ENCODE measurements around the gene NAA60.

The NAA60 gene

GRCh38 chr16:3484318-3485096 is 41.0 kb downstream of the NAA60 start:
- TF ChIP-seq, protein P1, sequence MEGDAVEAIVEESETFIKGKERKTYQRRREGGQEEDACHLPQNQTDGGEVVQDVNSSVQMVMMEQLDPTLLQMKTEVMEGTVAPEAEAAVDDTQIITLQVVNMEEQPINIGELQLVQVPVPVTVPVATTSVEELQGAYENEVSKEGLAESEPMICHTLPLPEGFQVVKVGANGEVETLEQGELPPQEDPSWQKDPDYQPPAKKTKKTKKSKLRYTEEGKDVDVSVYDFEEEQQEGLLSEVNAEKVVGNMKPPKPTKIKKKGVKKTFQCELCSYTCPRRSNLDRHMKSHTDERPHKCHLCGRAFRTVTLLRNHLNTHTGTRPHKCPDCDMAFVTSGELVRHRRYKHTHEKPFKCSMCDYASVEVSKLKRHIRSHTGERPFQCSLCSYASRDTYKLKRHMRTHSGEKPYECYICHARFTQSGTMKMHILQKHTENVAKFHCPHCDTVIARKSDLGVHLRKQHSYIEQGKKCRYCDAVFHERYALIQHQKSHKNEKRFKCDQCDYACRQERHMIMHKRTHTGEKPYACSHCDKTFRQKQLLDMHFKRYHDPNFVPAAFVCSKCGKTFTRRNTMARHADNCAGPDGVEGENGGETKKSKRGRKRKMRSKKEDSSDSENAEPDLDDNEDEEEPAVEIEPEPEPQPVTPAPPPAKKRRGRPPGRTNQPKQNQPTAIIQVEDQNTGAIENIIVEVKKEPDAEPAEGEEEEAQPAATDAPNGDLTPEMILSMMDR (conservative IDR thresholded peaks at IDR 0.05; ENCODE audit: low read depth, low read length), result no peak
- H3K4me3 ChIP-seq (ENCODE audit: low read depth, low read length), result no peak overlapping the region
- DNase-seq (ENCODE audit: low read depth), result no peak

DNA sequence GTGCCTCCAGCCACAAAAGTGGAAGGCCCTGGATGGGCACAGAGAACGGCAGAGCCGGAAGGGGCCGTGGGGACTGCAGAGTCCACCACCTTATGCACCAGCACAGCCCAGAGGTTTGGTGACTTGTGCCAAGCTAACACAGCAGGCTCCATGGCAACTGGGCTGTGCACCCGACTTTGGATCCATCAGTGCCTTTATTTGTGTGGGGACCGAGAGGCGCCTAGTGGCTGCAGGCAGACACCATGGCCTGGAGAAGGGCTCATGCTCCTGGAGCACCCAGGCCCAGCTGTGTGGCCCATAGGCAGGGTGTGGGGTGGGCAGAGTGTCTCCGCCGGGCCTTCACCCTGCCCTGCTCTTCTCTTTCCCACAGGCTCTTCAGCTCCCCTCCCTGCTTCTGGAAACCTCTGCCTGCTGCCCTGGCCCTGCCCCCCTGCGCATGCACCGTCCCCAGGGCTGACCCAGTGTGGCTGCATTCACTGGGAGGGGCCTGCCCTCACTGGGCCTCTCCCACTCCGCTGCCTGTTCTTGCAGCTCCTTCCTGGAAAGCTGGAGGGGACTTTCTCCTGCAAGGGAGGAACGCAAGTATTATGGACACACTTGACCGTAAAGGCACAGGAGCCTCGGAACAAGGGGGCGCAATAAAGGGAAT is 41.7 kb downstream of the NAA60 start:
- H3K4me3 ChIP-seq (ENCODE audit: low read depth, low read length), result no peak overlapping the region
- no peak for DNase-seq (ENCODE audit: low read depth)
- TF ChIP-seq, protein P1 (conservative IDR thresholded peaks at IDR 0.05; ENCODE audit: low read depth, low read length), result no peak

DNA sequence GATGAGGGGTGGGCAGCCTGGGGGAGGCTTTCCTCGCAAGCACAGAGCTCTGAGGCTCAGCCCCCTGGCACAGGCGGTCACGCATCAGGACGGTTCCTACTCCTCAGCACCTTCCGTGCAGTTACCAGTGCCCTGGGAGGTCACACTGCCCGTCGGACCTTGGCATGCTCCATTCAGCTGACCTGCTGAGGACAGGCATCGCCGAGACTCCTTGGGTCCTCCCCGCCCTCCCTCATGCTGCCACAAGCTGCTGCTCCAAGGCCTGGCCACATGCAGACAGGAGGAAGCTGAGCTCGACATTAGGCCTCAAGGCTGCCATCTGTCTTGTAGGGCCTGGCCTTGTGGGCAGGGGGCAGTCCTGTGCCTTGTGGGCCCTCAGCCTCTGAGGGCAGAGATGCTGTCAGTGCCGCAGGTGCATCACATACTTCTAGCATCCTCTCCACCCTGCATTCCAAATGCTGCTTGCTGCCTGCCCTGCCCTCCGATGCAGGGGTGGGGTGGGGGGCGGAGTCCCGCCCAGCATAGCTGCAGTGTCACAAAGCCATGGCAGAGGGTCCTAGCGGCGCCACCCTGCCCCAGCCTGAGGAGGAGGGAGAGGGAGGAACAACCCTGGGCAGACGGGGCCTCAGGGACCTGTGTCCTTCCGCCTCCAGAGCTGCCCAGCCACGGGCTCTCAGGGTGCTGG is 42.5 kb downstream of the NAA60 start:
- no peak overlapping the region for H3K4me3 ChIP-seq (ENCODE audit: low read depth, low read length)
- TF ChIP-seq, protein P1 (conservative IDR thresholded peaks at IDR 0.05; ENCODE audit: low read depth, low read length), result peak; percentile 6
- DNase-seq (ENCODE audit: low read depth), result no peak

DNA sequence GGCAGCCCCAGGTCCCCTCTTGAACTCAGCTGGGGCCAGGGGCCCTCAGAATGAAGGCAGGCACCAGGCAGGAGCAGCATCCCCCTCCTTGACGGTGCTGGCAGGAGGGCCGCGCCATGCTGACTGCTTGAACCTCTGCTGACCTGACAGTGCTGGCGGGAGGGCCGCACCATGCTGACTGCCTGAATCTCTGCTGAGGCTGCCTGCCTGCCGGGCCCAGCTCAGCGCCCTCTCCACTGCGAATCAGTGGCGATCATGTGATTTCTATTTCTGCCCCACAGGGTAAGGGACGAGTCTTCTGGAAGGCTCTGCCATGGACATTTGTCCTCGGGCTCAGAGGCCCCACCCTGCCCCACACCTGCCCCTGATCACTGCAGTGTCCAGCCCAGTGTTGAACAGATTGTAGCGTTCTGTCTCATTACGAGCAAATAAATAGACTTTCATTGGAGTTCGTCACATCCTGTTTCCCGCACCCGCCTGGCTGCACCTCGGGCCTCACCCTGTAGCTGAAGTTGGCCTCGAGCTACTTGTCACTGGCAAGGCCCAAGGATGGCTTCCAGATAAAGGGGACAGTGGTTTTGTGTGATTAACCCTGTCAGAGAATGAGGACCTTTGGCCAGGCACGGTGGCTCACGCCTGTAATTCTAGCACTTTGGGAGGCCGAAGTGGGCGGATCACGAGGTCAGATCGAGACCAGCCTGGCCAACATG is 43.2 kb downstream of the NAA60 start:
- TF ChIP-seq, protein P1 (conservative IDR thresholded peaks at IDR 0.05; ENCODE audit: low read depth, low read length), result no peak
- no peak for DNase-seq (ENCODE audit: low read depth)
- H3K4me3 ChIP-seq (ENCODE audit: low read depth, low read length), result no peak overlapping the region

DNA sequence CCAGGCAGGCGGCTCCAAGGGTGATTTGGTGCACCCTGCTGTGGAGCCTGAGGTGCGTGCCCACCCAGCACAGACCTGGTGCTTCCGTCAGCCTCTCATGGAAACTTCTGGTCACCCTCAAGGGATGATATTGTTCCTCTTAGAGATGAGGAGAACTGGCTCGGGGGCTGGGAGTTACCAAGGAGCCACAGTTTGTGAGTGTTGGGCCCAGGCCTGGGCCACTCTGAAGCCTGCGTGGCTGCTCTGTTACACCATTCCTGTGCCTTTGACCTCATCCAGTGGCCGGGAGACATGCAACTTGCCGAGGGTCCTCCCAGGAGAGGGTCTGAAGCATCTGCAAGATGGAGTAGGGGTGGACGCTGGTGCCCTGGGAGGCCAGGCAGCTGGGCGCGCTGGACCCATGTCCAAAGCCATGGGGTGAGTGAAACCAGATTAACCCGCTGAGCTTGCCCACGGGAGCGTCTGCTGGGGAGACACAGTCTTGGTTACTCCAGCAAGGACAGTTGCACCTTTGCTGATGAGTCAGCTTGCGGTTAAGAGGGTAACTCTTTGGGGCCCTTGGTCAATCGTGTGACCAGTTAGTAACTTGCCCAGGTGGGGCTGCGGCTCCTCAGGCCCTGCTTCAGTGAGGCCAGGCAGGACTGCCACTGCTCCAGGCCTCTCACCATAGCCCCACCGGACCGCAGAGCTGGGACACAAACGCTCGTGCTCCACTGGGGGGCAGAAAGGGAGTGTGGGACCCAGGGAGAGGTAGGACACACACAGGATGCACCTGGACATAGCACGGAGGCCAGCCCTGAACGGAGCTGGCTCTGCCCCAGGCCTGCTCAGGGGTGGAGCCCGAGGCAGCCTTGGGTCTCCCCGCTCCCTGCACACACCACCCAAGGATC is 44.3 kb downstream of the NAA60 start:
- no peak overlapping the region for H3K4me3 ChIP-seq (ENCODE audit: low read depth, low read length)
- TF ChIP-seq, protein P1 (conservative IDR thresholded peaks at IDR 0.05; ENCODE audit: low read depth, low read length), result no peak
- no peak for DNase-seq (ENCODE audit: low read depth)

DNA sequence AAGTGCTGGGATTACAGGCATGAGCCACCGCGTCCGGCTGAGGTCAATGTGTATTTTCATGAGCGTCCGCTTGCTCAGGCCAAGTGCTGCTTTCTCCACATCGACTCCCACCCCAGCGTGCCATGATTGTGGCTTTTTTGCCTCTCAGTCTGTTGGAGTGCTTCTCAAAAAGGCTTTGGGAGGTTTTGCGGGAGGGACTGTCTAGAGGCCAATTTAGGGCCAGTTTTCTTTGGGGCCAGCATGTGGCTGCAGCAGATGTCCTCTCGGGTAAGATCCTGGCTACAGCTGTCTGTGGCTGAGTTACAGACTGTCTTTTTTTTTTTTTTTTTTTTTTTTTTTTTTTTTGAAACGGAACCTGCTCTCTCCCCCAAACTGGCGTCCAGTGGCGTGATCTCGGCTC is 45.3 kb downstream of the NAA60 start:
- TF ChIP-seq, protein P1 (conservative IDR thresholded peaks at IDR 0.05; ENCODE audit: low read depth, low read length), result no peak
- no peak for DNase-seq (ENCODE audit: low read depth)
- H3K4me3 ChIP-seq (ENCODE audit: low read depth, low read length), result no peak overlapping the region
